ENCODE measurements around the gene APOOL.
"Not testable (repeated sequence)": the region's sequence is repeated elsewhere in the genome, so short reads cannot be mapped to it uniquely, and the experiment has no call there.

Gene APOOL, protein sequence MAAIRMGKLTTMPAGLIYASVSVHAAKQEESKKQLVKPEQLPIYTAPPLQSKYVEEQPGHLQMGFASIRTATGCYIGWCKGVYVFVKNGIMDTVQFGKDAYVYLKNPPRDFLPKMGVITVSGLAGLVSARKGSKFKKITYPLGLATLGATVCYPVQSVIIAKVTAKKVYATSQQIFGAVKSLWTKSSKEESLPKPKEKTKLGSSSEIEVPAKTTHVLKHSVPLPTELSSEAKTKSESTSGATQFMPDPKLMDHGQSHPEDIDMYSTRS

DNA sequence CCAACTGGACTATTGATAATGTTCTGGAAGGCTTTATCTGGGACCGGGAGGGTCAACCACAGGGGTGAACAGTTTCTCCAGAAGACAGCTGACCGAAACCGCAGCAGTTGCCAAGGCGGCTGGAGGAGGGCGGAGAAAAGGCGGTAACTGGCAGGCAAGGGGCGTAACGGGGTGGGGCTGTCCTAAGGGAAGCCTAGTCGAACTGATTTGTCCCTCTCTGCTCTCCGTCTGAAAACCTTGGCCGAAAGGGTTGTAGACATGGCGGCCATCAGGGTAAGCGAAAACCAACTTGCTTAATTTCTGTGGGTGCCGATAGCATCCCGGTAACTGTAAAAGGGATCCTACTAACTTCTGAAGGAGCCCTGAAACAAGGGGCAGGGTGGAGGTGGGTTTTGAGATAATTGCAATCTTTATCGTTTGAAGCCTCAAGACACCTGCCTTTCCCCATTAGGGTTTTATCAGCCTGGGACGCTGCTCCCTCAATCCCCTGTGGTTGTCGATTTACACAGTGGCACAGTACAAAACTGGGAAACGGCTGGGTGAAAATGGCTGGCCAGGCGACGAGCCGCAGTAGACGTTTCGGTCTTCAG is at the start of gene APOOL:
TSS of gene APOOL (plus strand) at position 223 of the 590 bp plus-strand sequence. CDS start at position 259, 36 bp downstream.
- in situ Hi-C loops (cut with MboI; ENCODE audit: low sequenced_read_pairs): no loop called here

DNA sequence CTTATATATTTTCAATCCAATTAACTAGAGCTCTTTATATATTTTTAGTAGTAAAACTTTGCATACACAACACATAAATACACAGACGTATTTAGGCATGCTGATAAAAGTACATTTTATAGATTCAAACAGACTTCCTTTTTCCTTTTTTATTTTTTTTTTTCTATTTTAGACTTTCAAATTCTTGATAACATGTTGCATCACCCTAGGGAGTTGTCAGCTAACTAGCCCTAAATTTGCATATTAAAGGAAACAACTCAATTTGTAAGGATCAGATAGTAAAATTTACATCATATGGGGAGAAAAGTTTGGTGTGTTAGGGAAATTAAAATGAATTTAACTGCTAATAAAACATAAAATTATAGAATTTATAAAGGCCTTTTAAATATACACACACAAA is 47.4 kb upstream of the APOOL start:
- in situ Hi-C loops (cut with MboI; ENCODE audit: low sequenced_read_pairs): no loop called here

DNA sequence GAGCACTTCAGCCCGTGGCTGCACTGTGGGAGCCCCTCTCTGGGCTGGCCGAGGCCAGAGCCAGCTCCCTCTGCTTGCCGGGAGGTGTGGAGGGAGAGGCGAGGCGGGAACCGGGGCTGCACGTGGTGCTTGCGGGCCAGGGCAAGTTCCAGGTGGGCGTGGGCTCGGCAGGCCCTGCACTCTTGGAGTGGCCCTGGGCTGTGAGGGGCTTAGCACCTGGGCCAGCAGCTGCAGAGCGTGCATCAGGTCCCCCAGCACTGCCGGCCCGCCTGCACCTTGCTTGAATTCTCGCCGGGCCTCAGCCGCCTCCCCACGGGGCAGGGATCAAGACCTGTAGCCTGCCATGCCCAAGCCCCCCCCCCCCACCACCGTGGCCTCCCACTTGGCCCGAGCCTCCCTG is 28.9 kb upstream of the APOOL start:
- in situ Hi-C loops (cut with MboI; ENCODE audit: low sequenced_read_pairs): no loop called here

DNA sequence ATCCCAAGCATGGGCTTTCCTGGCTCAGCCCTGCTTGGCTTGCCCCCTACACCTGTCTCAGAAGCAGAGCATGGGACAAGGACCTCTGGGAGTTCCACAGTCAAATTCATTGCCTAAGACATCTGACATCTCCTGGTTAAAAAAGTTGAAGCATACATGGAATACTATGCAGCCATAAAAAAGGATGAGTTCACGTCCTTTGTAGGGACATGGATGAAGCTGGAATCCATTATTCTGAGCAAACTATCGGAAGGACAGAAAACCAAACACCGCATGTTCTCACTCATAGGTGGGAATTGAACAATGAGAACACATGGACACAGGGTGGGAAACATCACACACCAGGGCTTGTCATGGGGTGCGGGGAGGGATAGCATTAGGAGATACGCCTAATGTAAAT is 11.9 kb upstream of the APOOL start:
- in situ Hi-C loops (cut with MboI; ENCODE audit: low sequenced_read_pairs): not testable (repeated sequence)

DNA sequence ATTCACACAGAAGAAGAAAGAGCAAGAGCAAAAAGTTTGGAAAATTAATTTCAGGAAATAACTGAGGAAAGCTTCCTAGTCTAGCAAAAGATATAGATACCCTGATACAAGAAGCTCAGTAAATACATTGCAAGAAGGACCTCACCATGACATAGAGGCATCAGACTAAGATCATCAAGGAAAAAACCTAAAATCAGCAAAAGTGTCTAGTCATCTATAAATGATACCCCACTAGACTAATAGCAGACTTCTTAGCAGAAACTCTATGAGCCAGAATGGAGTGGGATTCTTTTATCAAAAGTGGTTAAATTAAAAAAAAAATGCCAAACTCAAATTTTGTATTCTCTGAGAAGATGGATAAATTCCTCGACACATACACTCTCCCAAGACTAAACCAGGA is 10.5 kb upstream of the APOOL start:
- in situ Hi-C loops (cut with MboI; ENCODE audit: low sequenced_read_pairs): no loop called here

DNA sequence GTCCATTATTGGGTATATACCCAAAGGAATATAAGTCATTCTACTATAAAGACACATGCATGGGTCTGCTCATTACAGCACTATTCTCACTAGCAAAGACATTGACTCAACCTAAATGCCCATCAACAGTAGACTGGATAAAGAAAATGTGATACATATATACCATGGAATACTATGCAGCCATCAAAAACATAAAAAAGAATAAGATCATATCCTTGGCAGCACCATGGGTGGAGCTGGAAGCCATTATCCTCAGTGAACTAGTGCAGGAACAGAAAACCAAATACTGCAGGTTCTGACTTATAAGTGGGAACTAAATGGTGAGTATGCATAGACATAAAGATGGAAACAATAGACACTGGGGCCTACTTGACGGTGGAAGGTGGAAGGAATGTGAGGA is 2.3 kb upstream of the APOOL start:
- in situ Hi-C loops (cut with MboI; ENCODE audit: low sequenced_read_pairs): no loop called here

DNA sequence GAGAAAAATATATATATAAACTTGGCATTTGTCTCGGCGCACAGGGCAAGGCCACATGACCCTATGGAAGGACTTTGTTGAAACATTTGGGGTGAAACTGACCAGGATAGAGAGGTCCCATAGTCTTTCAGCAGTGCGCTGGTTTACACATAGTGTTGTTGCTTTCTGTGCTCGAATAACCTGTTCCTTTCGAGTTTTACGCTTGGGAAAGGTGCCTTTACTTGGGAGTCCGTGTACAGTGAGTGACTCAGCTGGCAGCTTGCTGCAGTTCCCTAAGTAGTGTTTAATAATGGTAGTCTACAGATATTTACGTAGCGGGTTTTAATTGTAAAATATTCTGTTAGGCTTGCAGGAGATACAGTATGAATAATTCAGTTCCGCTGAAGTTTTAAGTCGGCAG is 578 bp downstream of the APOOL start:
- in situ Hi-C loops (cut with MboI; ENCODE audit: low sequenced_read_pairs): no loop called here

DNA sequence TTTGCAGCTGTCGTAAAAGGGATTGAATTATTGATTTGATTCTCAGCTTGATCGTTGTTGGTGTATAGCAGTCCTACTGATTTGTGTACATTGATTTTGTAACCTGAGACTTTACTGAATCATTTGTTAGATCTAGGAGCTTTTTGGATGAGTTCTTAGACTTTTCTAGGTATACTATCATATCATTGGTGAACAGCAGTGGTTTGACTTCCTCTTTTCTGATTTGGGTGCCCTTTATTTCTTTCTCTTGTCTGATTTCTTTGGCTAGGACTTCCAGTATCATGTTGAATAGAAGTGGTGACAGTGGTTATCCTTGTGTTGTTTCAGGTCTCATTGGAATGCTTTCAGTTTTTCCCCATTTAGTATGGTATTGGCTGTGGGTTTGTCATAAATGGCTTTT is 8.4 kb downstream of the APOOL start:
- in situ Hi-C loops (cut with MboI; ENCODE audit: low sequenced_read_pairs): no loop called here

DNA sequence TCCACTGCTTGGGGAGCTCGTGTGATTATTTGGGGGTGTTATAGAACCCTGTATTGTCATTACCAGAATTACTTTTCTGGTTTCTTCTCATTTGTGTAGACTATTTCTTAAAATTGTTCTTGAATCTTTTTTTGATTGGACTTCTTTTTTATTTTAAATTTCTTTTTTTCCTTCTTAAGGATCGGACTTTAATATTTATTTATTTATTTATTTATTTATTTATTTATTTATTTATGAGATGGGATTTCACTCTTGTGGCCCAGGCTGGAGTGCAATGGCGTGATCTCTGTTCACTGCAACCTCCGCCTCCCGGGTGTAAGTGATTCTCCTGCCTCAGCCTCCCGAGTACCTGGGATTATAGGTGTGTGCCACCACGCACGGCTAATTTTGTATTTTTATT is 11.7 kb downstream of the APOOL start:
- in situ Hi-C loops (cut with MboI; ENCODE audit: low sequenced_read_pairs): not testable (repeated sequence)

DNA sequence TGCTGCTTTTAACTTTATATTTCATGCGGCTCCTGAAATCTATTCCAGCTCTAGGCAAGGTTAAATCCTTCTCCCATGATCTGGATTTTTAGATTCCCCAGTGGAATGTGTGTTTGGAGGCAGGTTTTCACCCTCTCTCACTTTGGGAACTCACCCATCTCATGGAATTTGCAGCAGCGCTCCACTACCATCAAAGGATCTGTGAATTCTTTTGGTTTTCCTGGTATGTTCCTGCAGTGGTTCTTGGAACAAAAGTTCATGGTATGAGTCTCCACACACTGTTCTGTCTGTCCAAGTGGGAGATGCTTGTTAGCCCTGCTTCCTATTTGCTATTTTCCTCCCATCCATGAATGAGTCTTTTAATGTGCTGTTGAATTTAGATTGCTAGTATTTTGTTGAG is 14.0 kb downstream of the APOOL start:
- in situ Hi-C loops (cut with MboI; ENCODE audit: low sequenced_read_pairs): no loop called here

DNA sequence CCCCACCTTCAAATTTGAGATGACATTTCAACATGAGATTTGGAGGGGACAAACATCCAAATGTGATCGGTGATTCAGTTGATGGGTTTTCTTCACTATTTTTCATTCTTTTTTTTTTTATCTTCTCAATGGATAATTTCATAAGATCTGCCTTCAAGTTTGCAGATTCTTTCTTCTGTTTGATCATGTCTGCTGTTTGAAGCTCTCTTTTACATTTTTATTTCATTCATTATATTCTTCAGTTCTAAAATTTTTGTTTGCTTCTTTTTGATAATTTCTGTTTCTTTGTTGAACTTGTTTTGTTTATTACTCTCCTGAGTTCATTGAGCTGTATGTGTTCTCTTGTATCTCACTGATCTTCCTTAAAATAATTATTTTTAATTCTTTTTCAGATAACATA is 14.8 kb downstream of the APOOL start:
- in situ Hi-C loops (cut with MboI; ENCODE audit: low sequenced_read_pairs): no loop called here

DNA sequence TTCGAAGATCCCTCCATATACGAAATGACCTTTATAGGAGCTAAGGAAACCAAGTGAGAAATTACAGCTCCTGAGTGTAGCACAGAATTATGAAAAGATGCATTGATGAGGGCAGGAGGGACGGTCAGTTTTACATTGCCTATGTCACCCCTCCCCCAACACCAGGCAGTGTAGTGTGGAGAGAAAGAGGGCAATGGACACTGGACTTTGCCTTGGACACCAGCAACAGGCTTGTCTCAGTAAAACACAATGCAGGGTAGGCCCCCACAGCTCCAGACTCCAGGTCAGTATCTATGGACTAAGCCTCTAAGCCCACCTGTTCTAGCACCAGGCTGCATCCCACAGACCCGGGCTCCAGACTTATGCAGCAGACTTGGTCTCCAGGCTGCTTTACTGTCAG is 16.5 kb downstream of the APOOL start:
- in situ Hi-C loops (cut with MboI; ENCODE audit: low sequenced_read_pairs): no loop called here

DNA sequence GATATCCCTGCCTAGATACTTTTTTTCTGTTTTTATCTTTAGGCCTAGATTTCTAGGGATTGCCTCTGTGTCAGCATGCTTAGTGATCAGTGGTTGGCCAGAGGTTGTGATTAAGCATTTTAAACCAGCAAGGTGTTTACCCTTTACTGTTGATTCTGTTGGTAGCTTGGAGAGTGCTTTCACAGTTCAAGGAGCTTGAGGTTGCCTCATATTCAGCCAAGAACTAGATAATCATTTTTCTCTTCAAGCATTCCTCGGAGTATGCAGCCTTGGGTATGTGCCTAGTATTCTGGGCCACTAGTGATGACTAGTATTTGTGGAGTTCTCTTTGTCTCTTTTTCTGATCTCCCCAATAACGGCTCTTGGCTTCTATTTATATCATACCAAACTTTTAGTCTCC is 20.4 kb downstream of the APOOL start:
- in situ Hi-C loops (cut with MboI; ENCODE audit: low sequenced_read_pairs): no loop called here

DNA sequence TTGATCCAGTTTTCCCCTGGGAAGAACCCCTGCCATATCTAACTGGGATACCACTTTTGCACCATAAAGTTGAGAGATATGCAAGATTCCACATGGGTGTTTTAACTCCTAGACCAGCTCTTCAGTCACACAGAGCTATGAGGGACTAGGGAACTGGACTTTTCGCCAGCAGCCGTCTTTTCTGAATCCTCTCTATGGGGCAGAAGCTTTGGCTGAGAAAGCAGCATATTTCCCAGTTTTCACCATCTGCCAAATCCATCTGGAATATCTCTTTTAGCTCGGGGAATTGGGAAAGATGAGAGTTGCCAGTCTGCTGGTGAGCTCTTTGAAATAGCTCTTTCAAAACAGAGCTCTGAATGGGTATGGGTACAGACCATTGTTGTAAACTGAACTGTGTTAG is 20.9 kb downstream of the APOOL start:
- in situ Hi-C loops (cut with MboI; ENCODE audit: low sequenced_read_pairs): no loop called here

DNA sequence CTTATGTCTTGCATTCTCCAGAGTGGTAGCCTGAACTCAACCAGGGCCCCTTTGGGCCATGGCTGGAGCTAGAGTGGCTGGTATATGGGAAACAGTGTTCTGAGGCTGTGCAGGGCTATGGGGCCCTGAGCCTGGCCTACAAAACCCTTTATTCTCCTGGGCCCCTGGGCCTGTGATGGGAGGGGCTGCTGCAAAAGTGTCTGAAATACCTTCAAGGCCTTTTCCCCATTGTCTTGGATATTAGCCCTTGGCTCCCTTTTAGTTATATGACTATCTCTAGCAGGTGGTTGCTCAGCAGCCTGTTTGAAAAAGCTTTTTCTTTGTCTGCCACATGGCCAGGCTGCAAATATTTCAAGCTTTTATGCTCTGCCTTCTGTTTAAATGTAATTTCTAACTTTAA is 22.5 kb downstream of the APOOL start:
- in situ Hi-C loops (cut with MboI; ENCODE audit: low sequenced_read_pairs): no loop called here

DNA sequence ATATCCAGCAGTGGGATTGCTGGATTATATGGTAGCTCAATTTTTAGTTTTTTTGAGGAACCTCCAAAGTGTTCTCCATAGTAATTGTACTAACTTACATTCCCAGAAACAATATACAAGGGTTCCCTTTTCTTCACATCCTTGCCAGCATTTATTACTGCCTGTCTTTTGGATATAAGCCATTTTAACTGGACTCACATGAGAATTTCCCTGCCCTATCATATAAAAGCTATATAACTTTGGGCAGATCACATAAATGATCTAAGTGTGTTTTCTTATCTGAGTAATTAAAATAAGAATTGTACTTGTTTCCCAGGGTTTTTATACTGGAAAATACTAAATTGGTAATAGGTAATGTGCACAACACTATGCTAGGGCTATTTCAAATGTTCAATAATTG is 25.4 kb downstream of the APOOL start:
- in situ Hi-C loops (cut with MboI; ENCODE audit: low sequenced_read_pairs): no loop called here

DNA sequence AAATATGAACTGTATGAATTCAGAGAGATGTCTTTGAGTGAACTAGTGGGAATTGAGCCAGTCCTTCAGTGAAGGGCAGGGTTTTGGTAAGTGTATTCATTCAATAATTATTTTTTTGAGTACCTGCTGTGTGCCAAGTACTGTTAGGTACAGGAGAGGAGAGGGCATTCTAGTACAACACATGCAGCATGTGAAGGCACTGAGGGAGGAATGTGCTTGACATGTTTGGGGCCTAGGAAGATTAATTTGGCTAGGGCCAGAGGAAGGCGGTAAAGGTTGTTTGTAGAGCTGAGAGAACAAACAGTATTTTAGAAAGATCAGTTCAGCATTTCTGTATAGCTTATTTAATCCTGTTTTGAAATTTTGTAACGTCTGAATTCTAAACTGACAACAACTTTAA is 27.8 kb downstream of the APOOL start:
- in situ Hi-C loops (cut with MboI; ENCODE audit: low sequenced_read_pairs): no loop called here

DNA sequence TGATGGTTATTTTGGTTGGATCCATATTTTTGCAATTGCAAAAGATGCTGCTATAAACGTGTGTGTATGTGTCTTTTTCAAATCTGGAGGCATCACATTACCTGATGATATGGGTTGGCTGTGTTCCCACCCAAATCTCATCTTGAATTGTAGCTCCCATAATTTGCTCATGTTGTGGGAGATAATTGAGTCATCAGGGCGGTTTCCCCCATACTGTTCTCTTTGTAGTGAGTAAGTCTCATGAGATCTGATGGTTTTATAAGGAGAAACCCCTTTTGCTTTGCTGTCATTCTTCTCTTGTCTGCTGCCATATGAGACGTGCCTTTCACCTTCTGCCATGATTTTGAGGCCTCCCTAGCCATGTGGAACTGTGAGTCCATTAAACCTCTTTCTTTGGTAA is 33.4 kb downstream of the APOOL start:
- in situ Hi-C loops (cut with MboI; ENCODE audit: low sequenced_read_pairs): no loop called here

DNA sequence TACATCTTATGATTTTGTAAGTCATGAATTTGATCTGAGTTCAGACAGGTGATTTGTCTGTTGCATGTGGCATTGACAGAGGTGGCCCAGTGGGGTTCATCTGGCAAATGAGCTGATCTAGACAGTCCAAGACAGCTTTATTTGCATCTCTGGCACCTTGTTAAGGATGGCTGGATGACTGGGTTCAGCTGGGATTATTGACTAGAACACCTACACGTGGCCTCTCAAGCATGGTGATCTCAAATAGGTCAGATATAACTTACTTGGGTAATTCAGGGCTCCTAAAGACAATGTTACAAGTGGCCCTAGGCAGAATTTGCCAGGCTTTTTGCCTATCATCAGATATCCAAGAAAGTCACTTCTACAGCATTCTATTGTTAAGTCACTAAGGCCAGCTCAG is 48.0 kb downstream of the APOOL start:
- in situ Hi-C loops (cut with MboI; ENCODE audit: low sequenced_read_pairs): no loop called here

DNA sequence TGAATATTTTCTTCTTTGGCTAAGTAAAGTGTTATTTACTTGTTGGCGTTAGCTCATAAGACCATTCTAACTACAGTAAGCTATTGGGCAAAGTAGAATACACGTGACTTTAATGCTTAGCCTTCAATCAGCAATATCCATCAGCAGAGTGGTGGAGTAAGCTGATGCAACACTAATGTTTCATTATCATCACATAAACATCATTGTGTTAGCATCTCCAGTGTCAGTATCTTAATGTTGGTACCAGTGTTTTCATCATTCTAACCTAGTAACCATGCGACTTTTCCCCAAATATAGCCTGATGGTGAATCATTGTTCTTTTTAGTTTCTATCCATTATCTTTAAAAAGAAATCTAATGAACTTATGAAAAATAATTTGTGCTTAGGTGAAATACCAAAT is 48.5 kb downstream of the APOOL start:
- in situ Hi-C loops (cut with MboI; ENCODE audit: low sequenced_read_pairs): no loop called here

DNA sequence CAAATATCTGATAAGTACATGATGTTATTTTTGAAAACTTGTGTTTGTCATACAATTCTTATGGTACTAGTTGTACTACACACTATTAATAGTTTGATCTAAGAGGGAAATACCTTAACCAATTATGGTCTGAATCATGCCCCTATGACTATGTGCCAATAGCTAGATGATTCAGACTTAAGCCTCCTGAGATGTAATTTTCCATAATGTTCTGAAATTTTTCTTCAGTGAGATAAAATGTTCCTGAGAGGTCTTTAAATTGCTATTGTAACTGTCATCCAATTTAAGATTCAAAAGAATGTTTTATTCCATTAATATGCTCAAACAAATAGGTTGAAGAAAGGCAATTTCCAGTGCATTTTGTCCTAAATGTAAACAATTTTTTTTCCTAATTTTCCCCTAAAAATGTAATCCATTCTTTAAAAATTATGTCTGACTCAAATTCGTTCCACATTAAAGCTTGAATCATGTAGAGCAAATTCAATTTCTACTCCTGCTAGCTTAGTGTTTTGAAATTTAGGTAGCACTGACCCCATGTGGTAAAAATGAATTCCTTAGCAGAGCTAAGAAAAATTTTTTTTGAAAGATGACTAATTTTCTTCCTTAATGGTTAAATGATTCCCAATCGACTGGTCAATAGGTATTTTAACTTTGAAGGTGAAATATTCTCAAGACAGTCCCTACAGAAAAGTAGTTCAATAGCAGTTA is 49.1 kb downstream of the APOOL start:
- in situ Hi-C loops (cut with MboI; ENCODE audit: low sequenced_read_pairs): no loop called here

DNA sequence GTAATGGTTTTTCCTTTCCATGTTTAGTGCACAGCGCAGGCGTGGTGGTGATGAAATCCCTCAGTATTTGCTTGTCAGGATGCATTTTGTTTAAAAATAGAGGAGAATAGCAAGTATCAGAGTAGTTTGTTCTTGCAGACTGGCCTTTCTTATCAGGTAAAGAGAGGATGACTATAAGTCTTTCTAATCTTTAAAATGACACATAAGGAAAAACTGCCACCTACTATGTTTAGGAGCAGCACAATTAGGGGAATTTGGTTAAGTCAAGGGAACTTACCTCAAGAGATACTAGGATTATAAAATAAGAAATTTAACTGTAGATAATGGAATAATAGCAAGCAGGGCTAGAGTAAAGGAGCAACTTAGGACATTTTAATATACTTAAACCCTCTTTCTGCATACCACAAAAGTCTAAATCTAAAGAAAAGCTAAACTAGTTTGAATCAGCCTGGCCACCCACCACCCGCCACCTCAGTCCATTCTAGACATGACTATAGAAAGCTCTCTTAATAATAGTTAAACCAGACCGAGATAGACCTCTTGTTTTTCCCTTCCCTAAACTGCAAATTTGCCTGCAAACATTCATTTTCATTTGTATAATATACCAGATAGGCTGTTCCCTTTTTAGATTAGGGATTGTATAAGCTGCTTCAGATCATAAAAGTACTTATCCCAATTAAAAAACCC is 62.0 kb downstream of the APOOL start:
- in situ Hi-C loops (cut with MboI; ENCODE audit: low sequenced_read_pairs): no loop called here

Data from HL-60/S4 treated with phorbol 12-myristate 13-acetate at 8.2 ng/mL for 4 days and 3 days (cell line).